CD4-positive, CD25-positive, alpha-beta regulatory T cell (primary cell): ENCODE results near the gene HPS4. TPM values are rescaled to one million over a fixed set of nuclear protein-coding genes. Genes with fewer than 3 reads are reported as not detected.

ENCODE experiments used
- ATAC-seq, 2 donors: fragments of 150-1000 bp; cut with Tn5 transposase; one replicate each; pipeline ENCODE4 v1.10.0; 2021; ENCODE audit warnings: low read depth in 2 of 2, moderate number of reproducible peaks in 2 of 2, moderate library complexity in 1 of 2
- DNase-seq, 3 donors: peaks; one replicate each; pipeline versions ENCODE4 v3.0.0 to v3.0.0-alpha.2; 2012 to 2022; ENCODE audit warnings: mixed read lengths in 1 of 3
- H3K27ac ChIP-seq: one replicate; pipeline ENCODE4 v1.7.0; 2013; ENCODE audit warnings: mild to moderate bottlenecking, low read length; ENCODE audit not compliant: insufficient read depth, poor library complexity, severe bottlenecking
- H3K27me3 ChIP-seq: one replicate; pipeline ENCODE4 v1.7.0; 2013; ENCODE audit warnings: low read length; ENCODE audit not compliant: control insufficient read depth, insufficient read depth
- H3K36me3 ChIP-seq: one replicate; pipeline ENCODE4 v1.7.0; 2013; ENCODE audit warnings: mild to moderate bottlenecking, low read length, moderate library complexity; ENCODE audit not compliant: control insufficient read depth, insufficient read depth
- H3K4me1 ChIP-seq: 2 replicates; pipeline ENCODE4 v1.7.0; 2013; ENCODE audit warnings: mild to moderate bottlenecking, low read length; ENCODE audit not compliant: insufficient read depth, control insufficient read depth, poor library complexity, severe bottlenecking
- H3K4me3 ChIP-seq: one replicate; pipeline ENCODE4 v1.7.0; 2013; ENCODE audit warnings: low read depth, mild to moderate bottlenecking, low read length, moderate library complexity
- H3K9me3 ChIP-seq, 2 experiments: 1 replicate in 1 of 2; 2 replicates in 1 of 2; pipeline ENCODE4 v1.7.0; 2013; ENCODE audit warnings: low read length in 2 of 2, mild to moderate bottlenecking in 1 of 2, moderate library complexity in 1 of 2; ENCODE audit not compliant: control insufficient read depth in 2 of 2
- H3K27ac Mint-ChIP-seq, 3 donors: one replicate each; pipeline ENCODE4 v1.8.0; 2020 to 2022; ENCODE audit warnings: mild to moderate bottlenecking in 3 of 3, mixed read lengths in 3 of 3, moderate library complexity in 2 of 3
- H3K27me3 Mint-ChIP-seq: one replicate; pipeline ENCODE4 v1.8.0; 2022; ENCODE audit warnings: mild to moderate bottlenecking, mixed read lengths
- H3K36me3 Mint-ChIP-seq: one replicate; pipeline ENCODE4 v1.8.0; 2020; ENCODE audit warnings: mixed read lengths
- H3K4me1 Mint-ChIP-seq, 4 donors: one replicate each; pipeline ENCODE4 v1.8.0; 2020 to 2022; ENCODE audit warnings: mixed read lengths in 4 of 4, mild to moderate bottlenecking in 1 of 4
- H3K4me3 Mint-ChIP-seq, 4 donors: one replicate each; pipeline ENCODE4 v1.8.0; 2020 to 2022; ENCODE audit warnings: mild to moderate bottlenecking in 4 of 4, mixed read lengths in 4 of 4, moderate library complexity in 3 of 4
- H3K9me3 Mint-ChIP-seq, 7 donors: one replicate each; pipeline ENCODE4 v1.8.0; 2020 to 2022; ENCODE audit warnings: mixed read lengths in 7 of 7, mild to moderate bottlenecking in 3 of 7, moderate library complexity in 2 of 7
- polyA plus RNA-seq, 4 donors: library from polyadenylated mRNA; unstranded; fragments of 300-500 nt; fragmentation: Illumina TruSeq; gene quantifications; one replicate each; pipeline ENCODE4 v1.2.3, GENCODE V29; 2021
- total RNA-seq: library from RNA; stranded (reverse); gene quantifications from one replicate; pipeline ENCODE4 v1.2.3, GENCODE V29; 2022

Gene HPS4
- total and polyA plus RNA-seq, 5 donors from 2014 or later: 12.0 to 44.6 (median 13.7) TPM

DNA sequence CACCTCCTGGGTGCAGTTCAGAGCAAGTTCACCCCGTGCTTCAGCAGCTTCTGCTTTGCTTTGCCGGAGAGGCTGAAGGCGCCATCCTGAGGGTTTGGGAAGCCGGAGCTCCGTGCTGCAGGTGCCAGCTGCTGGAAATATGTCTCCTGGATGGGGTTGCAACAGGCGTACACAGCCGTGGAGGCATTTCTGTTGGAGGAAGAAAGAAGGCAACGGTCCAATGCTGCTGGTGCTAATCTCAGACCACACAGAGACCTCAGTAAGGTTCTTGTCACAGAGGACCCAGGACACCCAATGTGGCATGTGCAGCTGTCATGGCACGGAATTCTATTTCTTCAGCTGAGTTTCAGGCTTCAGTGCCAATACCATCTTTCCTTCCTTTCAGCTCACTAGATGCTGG, 30.4 kb downstream of the HPS4 start:
- no peaks in the 10 kb centered on the region for H3K9me3 ChIP-seq
- H3K4me3 Mint-ChIP-seq: no peak overlapping the region
- peaks cover 0 to 2% (median 0%) of the 10 kb centered on the region in 7 donors for H3K9me3 Mint-ChIP-seq
- H3K4me1 ChIP-seq: no peaks in the 10 kb centered on the region
- no peak overlapping the region for H3K27ac Mint-ChIP-seq
- H3K4me3 ChIP-seq: no peak overlapping the region
- no peak overlapping the region for H3K27ac ChIP-seq
- H3K36me3 Mint-ChIP-seq: peaks cover 36% of the 10 kb centered on the region
- no peaks in the 10 kb centered on the region for H3K27me3 Mint-ChIP-seq
- no peak for DNase-seq
- H3K27me3 ChIP-seq: no peaks in the 10 kb centered on the region
- ATAC-seq: no peak
- H3K36me3 ChIP-seq: peaks cover 46% of the 10 kb centered on the region
- H3K4me1 Mint-ChIP-seq: no peaks in the 10 kb centered on the region

DNA sequence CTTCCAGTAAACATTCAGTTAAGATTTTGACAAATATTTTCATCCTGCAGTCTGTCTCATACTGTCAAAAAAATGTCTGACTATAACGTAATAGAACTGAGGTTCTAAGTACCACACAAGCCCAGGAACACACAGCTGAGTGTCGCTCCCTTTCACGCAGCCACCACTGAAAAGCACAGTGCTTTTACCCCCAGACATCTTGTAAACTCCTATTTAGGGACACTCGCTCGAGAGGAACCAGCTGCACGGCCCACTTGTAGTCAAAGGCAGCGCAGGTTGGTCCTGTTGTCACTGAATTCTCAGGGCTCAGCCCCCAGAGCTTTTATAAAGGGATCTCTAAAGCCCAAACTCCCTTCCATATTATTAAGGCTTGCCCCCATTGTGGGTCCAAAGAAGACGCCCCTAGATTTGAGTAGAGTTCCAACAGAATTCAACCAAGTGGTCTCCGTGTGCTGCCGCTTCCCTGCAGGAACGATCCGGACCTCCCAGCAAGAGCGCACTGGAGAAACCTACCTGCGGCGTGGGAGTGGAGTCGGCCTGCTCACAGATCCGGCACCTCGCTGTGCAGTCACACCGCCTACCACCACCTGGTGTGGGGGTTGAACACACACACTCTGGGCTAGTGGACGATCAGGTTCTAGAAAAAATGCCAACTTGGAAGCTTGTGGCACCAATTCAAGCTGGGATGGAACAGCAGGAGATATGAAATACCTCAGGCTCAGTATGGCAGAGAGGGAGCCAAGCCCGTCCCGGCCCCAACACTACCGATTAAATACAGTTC, 31.2 kb downstream of the HPS4 start:
- H3K27ac ChIP-seq: no peak overlapping the region
- no peaks in the 10 kb centered on the region for H3K4me1 ChIP-seq
- Mint-ChIP-seq H3K4me1 (no peaks in the 10 kb centered on the region), H3K27me3 (no peaks in the 10 kb centered on the region), H3K36me3 (peaks cover 32% of the 10 kb centered on the region), H3K9me3 (peaks cover 0 to 2% (median 0%) of the 10 kb centered on the region in 7 donors), H3K27ac (no peak overlapping the region), H3K4me3 (no peak overlapping the region)
- no peak for ATAC-seq
- no peak for DNase-seq
- no peaks in the 10 kb centered on the region for H3K9me3 ChIP-seq
- no peaks in the 10 kb centered on the region for H3K27me3 ChIP-seq
- H3K4me3 ChIP-seq: no peak overlapping the region
- H3K36me3 ChIP-seq: peaks cover 38% of the 10 kb centered on the region

DNA sequence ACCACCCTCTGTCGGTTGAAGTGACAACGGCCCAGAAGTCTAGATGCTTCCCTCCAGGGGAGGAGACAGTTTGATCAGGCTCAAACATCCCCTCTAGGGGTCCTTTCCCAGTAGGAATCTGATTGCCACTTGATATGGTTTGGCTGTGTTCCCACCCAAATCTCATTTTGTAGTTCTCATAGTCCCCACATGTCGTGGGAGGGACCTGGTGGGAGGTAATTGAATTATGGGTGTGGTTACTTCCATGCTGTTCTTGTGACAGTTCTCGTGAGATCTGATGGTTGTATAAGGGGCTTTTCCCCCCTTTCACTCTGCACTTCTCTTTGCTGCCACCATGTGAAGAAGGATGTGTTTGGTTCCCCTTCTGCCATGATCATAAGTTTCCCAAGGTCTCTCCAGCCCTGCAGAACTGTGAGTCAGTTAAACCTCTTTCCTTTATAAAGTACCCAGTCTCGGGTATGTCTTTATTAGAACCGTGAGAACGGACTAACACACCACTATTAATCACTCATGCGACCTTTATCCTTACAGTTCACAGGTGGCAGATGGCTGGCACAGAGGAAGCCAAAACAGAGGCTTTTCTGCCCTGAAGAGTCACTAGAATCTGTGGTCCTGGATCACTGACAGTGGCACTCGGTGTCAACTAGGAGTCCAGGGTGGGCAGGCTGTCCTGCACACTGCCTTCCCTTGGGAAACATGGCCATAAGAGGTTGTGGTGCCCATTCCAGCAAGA, 33.0 kb downstream of the HPS4 start:
- DNase-seq: no peak
- Histone ChIP-seq H3K36me3 (peaks cover 29% of the 10 kb centered on the region), H3K9me3 (no peaks in the 10 kb centered on the region), H3K4me3 (no peak overlapping the region), H3K27ac (no peak overlapping the region), H3K4me1 (no peaks in the 10 kb centered on the region), H3K27me3 (no peaks in the 10 kb centered on the region)
- H3K36me3 Mint-ChIP-seq: peaks cover 23% of the 10 kb centered on the region
- peaks cover 0 to 2% (median 0%) of the 10 kb centered on the region in 7 donors for H3K9me3 Mint-ChIP-seq
- ATAC-seq: no peak
- peak overlapping the region in 1 of 3 donors; percentile 20 for H3K27ac Mint-ChIP-seq
- H3K4me1 Mint-ChIP-seq: no peaks in the 10 kb centered on the region
- no peak overlapping the region for H3K4me3 Mint-ChIP-seq
- no peaks in the 10 kb centered on the region for H3K27me3 Mint-ChIP-seq

DNA sequence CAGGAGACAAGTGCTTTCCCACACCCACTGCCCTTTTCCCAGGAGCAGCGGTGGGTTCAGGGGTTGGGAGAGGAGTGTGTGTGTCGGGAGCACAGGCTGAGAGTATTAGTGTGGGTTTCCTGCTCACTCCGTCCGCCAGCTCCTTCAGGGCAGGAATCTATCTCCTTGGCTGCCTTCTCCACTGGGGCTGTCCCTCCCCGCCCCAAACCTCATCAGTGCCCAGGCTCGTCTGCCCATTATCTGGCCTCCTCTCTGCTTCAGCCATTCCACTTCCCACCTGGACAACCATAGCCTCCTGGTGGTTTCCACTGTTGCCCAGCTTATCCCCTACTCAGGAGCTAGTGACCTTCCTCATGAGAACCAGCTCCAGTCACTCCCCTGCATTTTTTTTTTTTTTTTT, 34.6 kb downstream of the HPS4 start:
- peaks cover 0 to 4% (median 3%) of the 10 kb centered on the region in 4 donors for H3K4me1 Mint-ChIP-seq
- H3K27ac Mint-ChIP-seq: no peak overlapping the region
- H3K4me3 Mint-ChIP-seq: no peak overlapping the region
- Histone ChIP-seq H3K4me3 (no peak overlapping the region), H3K36me3 (peaks cover 30% of the 10 kb centered on the region), H3K27ac (no peak overlapping the region), H3K27me3 (no peaks in the 10 kb centered on the region), H3K9me3 (no peaks in the 10 kb centered on the region), H3K4me1 (no peaks in the 10 kb centered on the region)
- ATAC-seq: no peak
- H3K36me3 Mint-ChIP-seq: peaks cover 19% of the 10 kb centered on the region
- peaks cover 0 to 2% (median 0%) of the 10 kb centered on the region in 7 donors for H3K9me3 Mint-ChIP-seq
- H3K27me3 Mint-ChIP-seq: no peaks in the 10 kb centered on the region
- no peak for DNase-seq

DNA sequence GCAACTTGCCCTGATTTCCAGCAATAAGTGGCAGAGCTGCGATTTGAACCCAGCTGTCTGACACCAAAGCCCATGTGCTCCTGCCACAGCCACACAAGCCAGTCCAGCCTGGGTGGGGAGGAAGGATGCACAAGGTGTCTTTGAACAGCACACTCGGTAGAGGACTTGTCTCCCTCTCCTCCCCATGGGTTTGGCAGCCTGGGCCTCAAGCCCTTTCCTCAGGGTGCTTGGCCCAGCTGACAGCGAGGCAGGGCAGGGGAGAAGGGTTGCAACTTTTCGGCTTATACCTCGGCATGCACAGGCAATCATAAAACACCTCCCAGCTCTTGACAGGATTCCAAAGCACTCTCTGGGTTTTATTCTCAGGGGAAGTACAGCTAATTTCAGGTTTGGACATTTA, 35.2 kb downstream of the HPS4 start:
- Histone ChIP-seq H3K4me3 (no peak overlapping the region), H3K27ac (no peak overlapping the region), H3K4me1 (no peaks in the 10 kb centered on the region), H3K27me3 (no peaks in the 10 kb centered on the region), H3K36me3 (peaks cover 29% of the 10 kb centered on the region), H3K9me3 (no peaks in the 10 kb centered on the region)
- Mint-ChIP-seq H3K9me3 (no peaks in the 10 kb centered on the region), H3K27me3 (no peaks in the 10 kb centered on the region), H3K4me3 (peak overlapping the region in 1 of 4 donors; percentile 64), H3K36me3 (peaks cover 19% of the 10 kb centered on the region), H3K27ac (peak overlapping the region in 1 of 3 donors; percentile 55), H3K4me1 (peaks cover 0 to 4% (median 3%) of the 10 kb centered on the region in 4 donors)
- DNase-seq (no peak), ATAC-seq (no peak)

DNA sequence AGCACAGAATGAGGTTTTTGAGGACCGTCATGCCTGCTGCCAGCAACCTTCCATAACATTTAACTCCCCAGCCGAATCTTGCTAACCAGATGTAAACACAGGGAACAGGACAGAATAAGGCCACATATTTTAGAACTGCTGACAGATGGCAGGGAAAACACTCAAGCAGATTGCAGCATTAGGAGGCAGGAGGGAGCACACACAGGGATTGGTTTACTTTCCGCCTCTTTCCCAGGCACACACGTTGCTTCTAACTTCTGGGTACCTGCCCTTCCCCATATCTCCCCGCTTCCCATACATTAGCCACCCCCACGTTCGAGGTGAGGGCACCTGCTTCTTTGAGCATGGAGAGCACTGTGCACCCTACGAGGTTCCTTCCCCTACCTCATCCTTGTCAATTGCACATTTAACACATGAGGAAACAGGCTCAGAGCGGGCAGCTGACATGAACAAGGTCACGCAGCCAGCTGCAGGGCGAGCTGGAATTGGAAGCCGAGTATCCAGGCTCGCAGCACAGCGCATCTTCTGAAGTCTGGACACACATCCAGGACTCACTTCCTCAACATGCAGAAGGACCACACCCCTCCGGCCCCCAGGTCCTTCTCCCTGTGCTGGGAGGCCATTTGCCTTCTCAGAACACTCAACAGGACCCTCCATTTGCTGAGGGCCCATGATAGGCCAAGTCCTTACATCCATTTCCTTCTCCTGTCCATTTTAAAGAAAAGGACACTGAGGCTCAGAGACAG, 35.8 kb downstream of the HPS4 start:
- Mint-ChIP-seq H3K4me3 (no peak overlapping the region), H3K27me3 (no peaks in the 10 kb centered on the region), H3K9me3 (no peaks in the 10 kb centered on the region), H3K27ac (peak overlapping the region in 2 of 3 donors; percentile 55 to 69), H3K4me1 (peaks cover 0 to 4% (median 3%) of the 10 kb centered on the region in 4 donors), H3K36me3 (peaks cover 19% of the 10 kb centered on the region)
- Histone ChIP-seq H3K9me3 (no peaks in the 10 kb centered on the region), H3K4me3 (no peak overlapping the region), H3K4me1 (no peaks in the 10 kb centered on the region), H3K27ac (no peak overlapping the region), H3K27me3 (no peaks in the 10 kb centered on the region), H3K36me3 (peaks cover 26% of the 10 kb centered on the region)
- no peak for ATAC-seq
- no peak for DNase-seq

DNA sequence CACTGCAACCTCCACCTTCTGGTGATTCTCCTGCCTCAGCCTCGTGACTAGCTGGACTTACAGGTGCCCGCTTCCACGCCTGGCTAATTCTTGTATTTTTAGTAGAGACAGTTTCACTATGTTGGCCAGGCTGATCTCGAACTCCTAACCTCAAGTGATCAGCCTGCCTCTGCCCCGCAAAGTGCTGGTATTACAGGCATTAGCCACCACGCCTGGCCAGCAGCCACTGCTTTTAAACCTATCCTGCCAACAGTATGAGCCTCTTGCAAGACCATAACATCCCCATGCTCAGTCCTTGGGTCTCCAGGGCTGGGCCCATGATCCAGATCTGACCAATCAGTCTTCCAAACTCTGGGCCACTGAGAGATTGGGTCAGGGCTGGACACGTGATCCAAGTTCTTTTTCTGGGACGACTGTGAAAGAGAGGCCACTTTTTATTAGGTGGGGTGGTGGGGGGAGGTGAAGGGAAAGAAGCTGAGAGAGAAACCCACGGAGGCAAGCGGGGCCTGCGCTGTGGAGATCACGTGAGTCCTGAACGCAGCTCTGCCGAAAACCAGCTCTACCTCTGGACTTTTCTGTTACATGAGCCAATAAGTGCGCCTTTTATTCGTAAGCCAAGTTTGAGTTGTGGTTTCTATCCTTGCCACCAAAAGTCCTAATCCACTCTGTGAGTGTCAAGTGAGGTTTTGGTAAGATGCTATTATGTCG, 36.6 kb downstream of the HPS4 start:
- Histone ChIP-seq H3K4me1 (no peaks in the 10 kb centered on the region), H3K9me3 (no peaks in the 10 kb centered on the region), H3K27ac (no peak overlapping the region), H3K36me3 (peaks cover 23% of the 10 kb centered on the region), H3K4me3 (no peak overlapping the region), H3K27me3 (no peaks in the 10 kb centered on the region)
- Mint-ChIP-seq H3K4me1 (peaks cover 0 to 4% (median 3%) of the 10 kb centered on the region in 4 donors), H3K9me3 (no peaks in the 10 kb centered on the region), H3K27ac (peak overlapping the region in 1 of 3 donors; percentile 66), H3K27me3 (no peaks in the 10 kb centered on the region), H3K36me3 (peaks cover 11% of the 10 kb centered on the region), H3K4me3 (no peak overlapping the region)
- DNase-seq: no peak
- no peak for ATAC-seq
